IPS-20b (cell line): ENCODE data around the gene PACRG.

ENCODE experiments used
- H3K27ac ChIP-seq: one replicate; pipeline ENCODE4 v1.5.1; 2013; ENCODE audit warnings: low read length
- H3K27me3 ChIP-seq: 2 replicates; pipeline ENCODE4 v1.6.1; 2013; ENCODE audit warnings: mild to moderate bottlenecking, low read length, inconsistent platforms; ENCODE audit not compliant: insufficient read depth
- H3K36me3 ChIP-seq: 2 replicates; pipeline ENCODE4 v1.6.1; 2013; ENCODE audit warnings: low read depth, mild to moderate bottlenecking, inconsistent platforms, low read length, moderate library complexity; ENCODE audit not compliant: insufficient read depth
- H3K4me1 ChIP-seq: 2 replicates; pipeline ENCODE4 v1.6.1; 2013; ENCODE audit warnings: mild to moderate bottlenecking, control low read depth, inconsistent platforms, low read length, moderate library complexity; ENCODE audit not compliant: insufficient read depth
- H3K4me3 ChIP-seq: 2 replicates; pipeline ENCODE4 v1.5.1; 2013; ENCODE audit warnings: mild to moderate bottlenecking, low read length, inconsistent platforms
- H3K9ac ChIP-seq: 2 replicates; pipeline ENCODE4 v1.6.1; 2013; ENCODE audit warnings: low read depth, mild to moderate bottlenecking, inconsistent platforms, low read length, moderate library complexity
- H3K9me3 ChIP-seq: 2 replicates; pipeline ENCODE4 v1.6.1; 2013; ENCODE audit warnings: mild to moderate bottlenecking, low read depth, low read length, inconsistent platforms; ENCODE audit not compliant: insufficient read depth

The PACRG gene

DNA sequence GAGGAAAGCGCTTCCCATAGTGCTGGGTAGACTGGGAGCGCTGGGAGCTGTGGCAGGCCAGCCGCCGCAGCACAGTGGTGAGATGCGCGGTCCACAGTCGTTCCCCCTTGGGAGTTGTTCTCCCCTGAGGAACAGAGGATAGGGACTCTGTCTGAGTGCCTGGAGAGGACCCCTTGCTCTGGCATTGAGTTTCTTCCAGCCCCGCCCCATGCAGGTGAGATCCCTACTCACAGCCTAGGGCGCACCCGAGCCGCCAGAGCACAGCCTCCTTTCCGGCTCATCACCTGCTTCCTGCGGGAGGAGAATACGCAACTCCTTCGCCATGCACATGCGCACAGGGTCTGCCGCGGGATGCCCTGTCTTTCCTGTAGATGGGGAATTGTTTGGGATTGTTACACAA, 140.6 kb downstream of the PACRG start:
- H3K9ac ChIP-seq, result no peak overlapping the region
- H3K9me3 ChIP-seq, result no peaks in the 10 kb centered on the region
- H3K4me1 ChIP-seq, result no peaks in the 10 kb centered on the region
- no peaks in the 10 kb centered on the region for H3K27me3 ChIP-seq
- H3K4me3 ChIP-seq, result no peak overlapping the region
- H3K36me3 ChIP-seq, result no peaks in the 10 kb centered on the region
- no peak overlapping the region for H3K27ac ChIP-seq

DNA sequence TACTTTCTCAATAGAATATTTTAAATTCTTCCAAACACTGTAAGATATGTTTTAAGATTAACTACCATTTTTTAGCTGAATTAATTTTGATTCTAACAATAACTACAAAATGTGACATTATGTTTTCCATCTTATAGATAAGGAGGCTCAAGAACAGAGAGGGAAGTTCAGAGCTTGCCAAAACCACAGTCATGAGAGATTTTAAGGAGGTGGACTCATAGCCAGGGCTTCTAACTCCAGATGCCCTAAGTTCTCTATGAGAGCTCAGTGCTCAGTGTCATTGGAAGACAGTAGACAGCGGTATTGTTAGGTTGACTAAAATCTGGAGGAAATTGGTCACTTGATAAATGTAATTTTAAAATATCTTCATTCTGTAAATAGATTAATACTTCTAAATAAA, 144.2 kb downstream of the PACRG start:
- no peaks in the 10 kb centered on the region for H3K9me3 ChIP-seq
- H3K27ac ChIP-seq, result no peak overlapping the region

DNA sequence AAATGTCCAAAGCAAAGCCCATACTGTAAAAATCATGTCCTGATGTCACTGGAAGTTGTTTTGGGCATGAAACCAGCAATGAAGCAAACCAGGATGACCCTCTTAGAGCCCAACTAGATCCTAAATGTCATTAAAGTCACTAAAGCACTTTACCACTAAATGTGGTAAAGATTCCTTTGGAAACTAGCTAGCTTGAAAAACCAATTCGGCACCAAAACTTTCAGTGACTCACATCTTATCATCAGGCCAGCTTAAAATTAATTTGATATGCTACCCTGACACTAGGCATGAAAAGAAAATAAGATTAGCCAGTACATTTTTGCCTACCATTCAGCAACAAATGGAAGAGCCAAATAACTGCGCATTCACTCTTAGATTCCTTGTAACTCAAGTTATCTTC, 145.8 kb downstream of the PACRG start:
- no peaks in the 10 kb centered on the region for H3K4me1 ChIP-seq
- no peaks in the 10 kb centered on the region for H3K27me3 ChIP-seq
- no peaks in the 10 kb centered on the region for H3K36me3 ChIP-seq
- no peaks in the 10 kb centered on the region for H3K9me3 ChIP-seq
- no peak overlapping the region for H3K4me3 ChIP-seq
- no peak overlapping the region for H3K9ac ChIP-seq
- H3K27ac ChIP-seq, result no peak overlapping the region

More for the DNA sequence above, 144.2 kb downstream of the PACRG start:
- no peaks in the 10 kb centered on the region for H3K36me3 ChIP-seq
- no peaks in the 10 kb centered on the region for H3K4me1 ChIP-seq
- H3K27me3 ChIP-seq, result no peaks in the 10 kb centered on the region
- H3K4me3 ChIP-seq, result no peak overlapping the region
- H3K9ac ChIP-seq, result no peak overlapping the region

DNA sequence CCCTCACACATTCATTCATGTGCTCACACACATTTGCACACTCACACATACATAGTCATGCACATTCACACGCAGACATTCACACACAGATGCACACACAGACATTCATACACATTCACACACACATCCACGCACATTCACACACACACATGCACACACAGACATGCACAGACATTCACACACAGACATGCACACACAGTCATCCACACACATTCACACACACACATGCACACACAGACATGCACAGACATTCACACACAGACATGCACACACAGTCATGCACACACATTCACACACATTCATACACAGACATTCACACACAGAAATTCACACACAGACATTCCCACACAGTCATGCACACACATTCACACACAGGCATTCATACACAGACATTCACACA, 147.3 kb downstream of the PACRG start:
- Histone ChIP-seq H3K4me1 (no peaks in the 10 kb centered on the region), H3K27ac (no peak overlapping the region), H3K4me3 (no peak overlapping the region), H3K36me3 (no peaks in the 10 kb centered on the region), H3K27me3 (no peaks in the 10 kb centered on the region), H3K9ac (no peak overlapping the region), H3K9me3 (no peaks in the 10 kb centered on the region)

DNA sequence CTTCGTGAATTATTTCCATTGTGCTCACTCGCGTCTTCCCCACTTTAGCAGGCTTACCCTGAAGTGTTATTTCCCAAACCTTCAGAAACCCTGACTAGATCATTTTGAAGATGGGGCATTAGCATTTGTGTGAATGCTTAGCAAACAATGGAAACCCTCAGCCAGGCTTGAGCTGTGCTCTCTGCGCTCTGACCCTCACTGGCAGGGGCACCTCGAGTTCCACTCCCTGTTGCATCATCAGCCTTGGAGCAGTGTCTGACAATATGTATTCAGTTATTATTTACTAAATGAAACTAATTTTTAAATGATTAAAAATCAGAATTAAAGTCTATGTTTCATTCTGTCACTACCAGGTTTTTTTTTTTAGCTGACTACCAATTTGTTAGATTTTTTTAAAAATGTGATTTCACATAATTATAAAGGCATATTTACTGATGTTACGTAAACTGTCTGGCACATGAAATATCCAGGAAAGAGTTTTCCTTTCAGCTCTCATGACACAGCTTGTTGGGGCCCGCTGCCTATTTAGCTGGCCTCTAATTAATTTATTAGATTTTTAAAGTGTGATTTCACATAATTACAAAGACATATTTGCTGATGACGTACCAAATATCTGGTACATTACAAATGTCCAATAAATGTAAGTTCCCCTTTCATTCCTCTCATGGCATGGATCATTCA, 155.2 kb downstream of the PACRG start:
- H3K4me1 ChIP-seq, result no peaks in the 10 kb centered on the region
- no peak overlapping the region for H3K4me3 ChIP-seq
- H3K36me3 ChIP-seq, result no peaks in the 10 kb centered on the region
- no peaks in the 10 kb centered on the region for H3K27me3 ChIP-seq
- H3K27ac ChIP-seq, result no peak overlapping the region
- no peaks in the 10 kb centered on the region for H3K9me3 ChIP-seq
- H3K9ac ChIP-seq, result no peak overlapping the region

DNA sequence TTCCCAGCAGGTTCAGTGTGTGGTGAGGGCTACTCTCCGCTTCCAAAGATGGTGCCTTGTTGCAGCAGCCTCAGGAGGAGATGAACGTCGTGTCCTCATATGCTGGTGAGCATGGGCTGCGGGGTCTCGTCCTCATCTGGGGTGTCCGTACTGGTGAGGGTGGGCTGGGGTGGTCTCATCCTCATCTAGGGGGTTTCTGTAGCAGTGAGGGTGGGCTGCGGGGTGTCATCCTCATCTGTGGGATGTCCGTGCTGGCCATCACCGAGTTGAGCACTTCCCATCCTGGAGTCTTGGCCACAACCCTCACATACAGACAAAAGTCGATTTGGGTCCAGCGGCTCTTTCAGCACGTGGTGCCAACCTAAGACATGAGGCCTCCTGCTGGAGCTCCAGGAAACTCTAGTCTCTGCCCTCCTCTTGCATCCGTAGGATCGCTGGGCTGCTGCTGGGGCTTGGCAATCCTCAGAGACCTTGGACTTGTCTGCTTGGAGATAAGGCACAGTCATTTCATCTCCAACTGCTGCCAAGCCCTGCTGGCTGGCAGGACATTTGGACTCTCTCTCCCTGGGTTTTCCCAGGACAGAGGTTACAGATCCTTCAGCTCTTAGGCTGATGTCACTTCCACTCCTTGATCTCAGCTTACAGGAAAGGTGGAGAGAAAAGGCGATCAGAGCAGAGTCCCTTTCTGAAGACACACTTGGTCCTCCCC, 160.4 kb downstream of the PACRG start:
- Histone ChIP-seq H3K27me3 (no peaks in the 10 kb centered on the region), H3K9me3 (no peaks in the 10 kb centered on the region), H3K27ac (no peak overlapping the region), H3K4me3 (no peak overlapping the region), H3K36me3 (no peaks in the 10 kb centered on the region), H3K9ac (no peak overlapping the region), H3K4me1 (no peaks in the 10 kb centered on the region)

DNA sequence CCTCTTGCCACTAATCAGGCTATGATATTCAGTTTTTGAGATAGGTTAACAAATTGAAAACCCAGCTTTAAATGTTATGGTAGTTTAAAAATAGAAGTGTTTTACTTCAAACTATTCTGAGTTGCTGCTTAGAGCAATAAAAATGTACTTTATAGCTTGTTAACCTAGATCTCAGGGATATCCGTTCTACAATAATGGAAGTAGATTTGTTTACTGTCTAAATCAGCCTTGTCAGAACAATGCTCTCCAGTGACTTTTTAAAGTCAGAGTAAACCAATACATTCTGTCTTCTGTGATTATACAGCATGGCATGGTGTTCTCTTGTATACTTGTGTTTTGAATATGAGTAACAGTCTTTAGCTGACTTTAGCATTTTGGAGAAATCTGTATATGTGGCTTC, 161.5 kb downstream of the PACRG start:
- Histone ChIP-seq H3K9me3 (no peaks in the 10 kb centered on the region), H3K27ac (no peak overlapping the region), H3K9ac (no peak overlapping the region), H3K4me1 (no peaks in the 10 kb centered on the region), H3K4me3 (no peak overlapping the region), H3K36me3 (no peaks in the 10 kb centered on the region), H3K27me3 (no peaks in the 10 kb centered on the region)

DNA sequence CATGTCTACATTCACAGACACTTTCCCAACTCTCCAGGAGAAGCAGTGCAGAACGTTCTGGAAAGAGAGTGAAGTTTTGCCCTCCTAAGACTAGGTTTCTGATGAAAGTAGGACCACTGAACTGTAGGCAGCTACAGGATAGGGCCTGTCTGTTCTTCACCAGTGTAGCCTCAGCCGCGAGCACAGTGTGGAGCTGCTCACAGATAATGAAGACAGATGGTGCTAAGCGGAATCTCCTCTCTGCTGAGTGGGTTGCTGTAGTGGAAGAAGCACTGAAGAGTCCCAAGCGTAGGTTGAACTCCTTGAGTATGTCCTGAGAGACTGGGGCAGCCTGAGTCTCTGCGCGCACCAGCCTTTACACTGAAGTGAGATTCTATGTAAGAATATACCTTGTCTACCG, 170.2 kb downstream of the PACRG start:
- no peaks in the 10 kb centered on the region for H3K27me3 ChIP-seq
- H3K9me3 ChIP-seq, result no peaks in the 10 kb centered on the region
- H3K36me3 ChIP-seq, result no peaks in the 10 kb centered on the region
- no peak overlapping the region for H3K27ac ChIP-seq
- no peaks in the 10 kb centered on the region for H3K4me1 ChIP-seq
- no peak overlapping the region for H3K9ac ChIP-seq
- no peak overlapping the region for H3K4me3 ChIP-seq

DNA sequence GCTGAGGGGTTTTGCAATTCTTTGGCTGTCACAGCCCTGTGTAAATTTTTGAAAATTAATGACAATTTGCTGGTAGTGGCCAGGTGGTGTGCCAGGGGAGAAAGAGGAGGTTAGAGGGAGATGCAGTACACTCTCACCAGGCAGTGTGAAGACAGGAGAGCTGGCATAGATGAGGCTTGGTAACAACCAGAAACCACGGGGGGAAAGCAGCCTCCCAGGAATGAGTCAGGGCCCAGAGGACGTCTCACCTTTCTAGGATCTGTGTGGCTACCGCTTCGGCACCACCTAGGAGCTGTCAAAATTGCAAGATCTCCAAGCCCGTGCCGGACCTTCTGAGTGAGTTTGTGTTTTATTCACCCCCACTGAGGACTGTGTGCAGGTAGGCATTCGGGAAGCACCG, 171.4 kb downstream of the PACRG start:
- Histone ChIP-seq H3K27me3 (no peaks in the 10 kb centered on the region), H3K4me1 (no peaks in the 10 kb centered on the region), H3K27ac (no peak overlapping the region), H3K4me3 (no peak overlapping the region), H3K9me3 (no peaks in the 10 kb centered on the region), H3K36me3 (no peaks in the 10 kb centered on the region), H3K9ac (no peak overlapping the region)

DNA sequence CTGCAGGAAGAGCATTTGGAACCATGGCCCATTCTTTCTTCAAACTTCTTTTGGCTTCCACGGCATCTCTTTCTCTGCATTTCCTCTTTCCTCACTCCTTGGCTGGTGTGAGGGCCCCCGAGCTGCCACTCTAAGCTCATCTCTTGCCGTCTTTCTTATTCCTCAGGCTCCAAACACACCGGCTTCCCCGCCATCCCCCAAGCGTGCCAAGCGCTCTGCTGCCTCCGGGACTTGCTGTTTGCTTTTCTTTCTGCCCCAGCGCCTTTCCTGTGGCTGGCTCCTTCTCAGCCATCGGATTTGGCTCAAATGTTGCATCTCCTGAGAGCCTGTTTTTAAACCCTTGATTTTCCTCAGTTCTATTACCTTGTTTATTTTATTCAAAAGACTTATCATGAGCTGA, 172.7 kb downstream of the PACRG start:
- H3K27me3 ChIP-seq, result no peaks in the 10 kb centered on the region
- H3K36me3 ChIP-seq, result no peaks in the 10 kb centered on the region
- no peaks in the 10 kb centered on the region for H3K9me3 ChIP-seq
- H3K4me1 ChIP-seq, result no peaks in the 10 kb centered on the region
- H3K9ac ChIP-seq, result no peak overlapping the region
- no peak overlapping the region for H3K27ac ChIP-seq
- H3K4me3 ChIP-seq, result no peak overlapping the region

DNA sequence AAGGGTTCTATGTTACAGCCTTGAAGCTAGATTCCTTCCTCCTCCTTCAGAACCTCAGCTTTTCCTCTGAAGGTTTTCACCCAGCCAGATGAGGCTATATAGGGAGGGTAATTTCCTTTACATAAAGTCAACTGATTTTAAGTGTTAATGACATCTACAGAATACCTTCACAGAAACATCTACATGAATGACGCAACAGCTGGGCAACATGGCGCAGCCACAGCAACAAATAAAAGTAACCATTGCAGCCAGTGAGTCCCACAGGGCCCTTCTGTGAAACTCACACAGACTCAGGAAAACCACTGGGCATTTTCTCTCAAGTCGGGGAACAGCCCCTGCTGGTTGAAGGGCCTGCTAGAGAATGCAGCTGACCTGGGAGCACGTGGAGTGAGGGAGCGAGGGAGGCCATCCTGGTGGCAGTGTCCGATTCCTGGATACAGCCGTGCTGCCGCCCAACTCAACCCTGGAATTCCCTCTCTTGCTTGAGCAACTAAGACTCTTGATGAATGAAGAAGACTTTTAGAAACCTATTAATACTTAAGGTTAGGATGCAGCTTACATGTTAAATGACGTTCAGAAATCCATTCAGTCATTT, 176.4 kb downstream of the PACRG start:
- Histone ChIP-seq H3K4me3 (no peak overlapping the region), H3K36me3 (no peaks in the 10 kb centered on the region), H3K27ac (no peak overlapping the region)

DNA sequence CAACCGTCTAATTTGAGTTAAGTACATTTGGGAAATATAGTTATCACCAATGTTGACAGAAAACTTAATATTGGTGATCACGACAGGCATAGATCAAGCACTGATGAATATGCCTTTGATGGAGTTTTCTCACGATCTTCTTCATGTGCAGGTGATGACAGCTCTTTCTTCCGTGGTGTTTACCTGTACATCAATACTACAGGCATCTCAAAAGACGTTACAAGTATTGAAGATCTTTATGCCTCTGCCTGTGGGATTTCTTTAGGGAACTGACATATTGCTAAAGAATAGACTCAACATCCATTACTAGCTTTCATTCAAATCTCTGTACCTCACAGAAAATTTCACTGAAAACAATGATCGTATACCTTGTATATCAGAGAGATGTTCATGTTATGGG, 178.7 kb downstream of the PACRG start:
- Histone ChIP-seq H3K9me3 (no peaks in the 10 kb centered on the region), H3K9ac (no peak overlapping the region), H3K36me3 (no peaks in the 10 kb centered on the region), H3K27me3 (no peaks in the 10 kb centered on the region), H3K27ac (no peak overlapping the region), H3K4me1 (no peaks in the 10 kb centered on the region), H3K4me3 (no peak overlapping the region)

More for the DNA sequence above, 176.4 kb downstream of the PACRG start:
- H3K9me3 ChIP-seq, result no peaks in the 10 kb centered on the region
- no peak overlapping the region for H3K9ac ChIP-seq
- H3K4me1 ChIP-seq, result no peaks in the 10 kb centered on the region
- no peaks in the 10 kb centered on the region for H3K27me3 ChIP-seq
